Tibial nerve (tissue), 3 donors: ENCODE measurements around the gene KRTAP1-3.

Experiments used
- POLR2A ChIP-seq, 2 donors: fragments of 450-650 bp; IDR thresholded peaks; one replicate each; pipeline ENCODE4 v1.6.1; 2017; ENCODE audit warnings: antibody characterized with exemption in 2 of 2, mild to moderate bottlenecking in 2 of 2, moderate library complexity in 2 of 2
- TF ChIP-seq, protein P1 (sequence below), 5 experiments: fragments of 200-600 bp in 3 of 5; fragments of 450-650 bp in 2 of 5; sonication (generic) in 3 of 5; IDR thresholded peaks; one replicate each; pipeline ENCODE4 v1.5.1; 2016 to 2019; ENCODE audit warnings: antibody characterized with exemption in 5 of 5, mild to moderate bottlenecking in 3 of 5, moderate library complexity in 2 of 5

DNA sequence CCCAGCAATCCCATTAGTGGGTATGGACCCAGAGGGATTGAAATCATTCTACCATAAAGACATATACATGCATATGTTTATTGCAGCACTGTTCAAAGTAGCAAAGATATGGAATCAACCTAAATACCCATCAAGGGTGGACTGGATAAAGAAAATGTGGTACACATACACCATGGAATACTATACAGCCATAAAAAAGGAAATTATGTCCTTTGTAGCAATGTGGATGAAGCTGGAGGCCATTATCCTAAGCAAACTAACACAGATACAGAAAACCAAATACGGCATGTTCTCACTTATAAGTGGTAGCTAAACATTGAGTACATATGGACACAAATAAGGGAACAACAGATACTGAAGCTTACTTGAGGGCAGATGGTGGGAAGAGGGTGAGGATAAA lies 22.9 kb upstream of the KRTAP1-3 start:
- TF ChIP-seq, protein P1, sequence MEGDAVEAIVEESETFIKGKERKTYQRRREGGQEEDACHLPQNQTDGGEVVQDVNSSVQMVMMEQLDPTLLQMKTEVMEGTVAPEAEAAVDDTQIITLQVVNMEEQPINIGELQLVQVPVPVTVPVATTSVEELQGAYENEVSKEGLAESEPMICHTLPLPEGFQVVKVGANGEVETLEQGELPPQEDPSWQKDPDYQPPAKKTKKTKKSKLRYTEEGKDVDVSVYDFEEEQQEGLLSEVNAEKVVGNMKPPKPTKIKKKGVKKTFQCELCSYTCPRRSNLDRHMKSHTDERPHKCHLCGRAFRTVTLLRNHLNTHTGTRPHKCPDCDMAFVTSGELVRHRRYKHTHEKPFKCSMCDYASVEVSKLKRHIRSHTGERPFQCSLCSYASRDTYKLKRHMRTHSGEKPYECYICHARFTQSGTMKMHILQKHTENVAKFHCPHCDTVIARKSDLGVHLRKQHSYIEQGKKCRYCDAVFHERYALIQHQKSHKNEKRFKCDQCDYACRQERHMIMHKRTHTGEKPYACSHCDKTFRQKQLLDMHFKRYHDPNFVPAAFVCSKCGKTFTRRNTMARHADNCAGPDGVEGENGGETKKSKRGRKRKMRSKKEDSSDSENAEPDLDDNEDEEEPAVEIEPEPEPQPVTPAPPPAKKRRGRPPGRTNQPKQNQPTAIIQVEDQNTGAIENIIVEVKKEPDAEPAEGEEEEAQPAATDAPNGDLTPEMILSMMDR (IDR thresholded peaks at IDR 0.05), result no peak
- TF ChIP-seq POLR2A (IDR thresholded peaks at IDR 0.05), result no peak
